Muscle layer of colon (tissue), 2 donors: ENCODE data around the gene RTKN.
A peak's percentile ranks its signal among the peaks of the same experiment; 100 is the strongest.
"Not testable (repeated sequence)": the region's sequence is repeated elsewhere in the genome, so short reads cannot be mapped to it uniquely, and the experiment has no call there.

Experiments
- H3K27ac ChIP-seq: one replicate; pipeline ENCODE4 v1.7.0; 2013; ENCODE audit warnings: low read depth, mild to moderate bottlenecking, low read length, moderate library complexity
- H3K27me3 ChIP-seq, 2 donors: one replicate each; pipeline ENCODE4 v1.7.0; 2013; ENCODE audit warnings: low read length in 2 of 2, mild to moderate bottlenecking in 2 of 2; ENCODE audit not compliant: insufficient read depth in 2 of 2, control insufficient read depth in 1 of 2
- H3K36me3 ChIP-seq: one replicate; pipeline ENCODE4 v1.7.0; 2013; ENCODE audit warnings: mild to moderate bottlenecking, low read length; ENCODE audit not compliant: insufficient read depth
- H3K4me1 ChIP-seq: one replicate; pipeline ENCODE4 v1.7.0; 2013; ENCODE audit warnings: mild to moderate bottlenecking, low read length; ENCODE audit not compliant: insufficient read depth
- H3K4me3 ChIP-seq, 2 donors: one replicate each; pipeline ENCODE4 v1.7.0; 2013; ENCODE audit warnings: low read length in 2 of 2, low read depth in 1 of 2, mild to moderate bottlenecking in 1 of 2, moderate library complexity in 1 of 2
- H3K9ac ChIP-seq: one replicate; pipeline ENCODE4 v1.7.0; 2013; ENCODE audit warnings: low read length
- H3K9me3 ChIP-seq: one replicate; pipeline ENCODE4 v1.7.0; 2013; ENCODE audit warnings: mild to moderate bottlenecking, low read length
- donor health status: abdominal sarcoma.
- donor health status: Adenocarcinoma of cecum.

The RTKN gene

DNA sequence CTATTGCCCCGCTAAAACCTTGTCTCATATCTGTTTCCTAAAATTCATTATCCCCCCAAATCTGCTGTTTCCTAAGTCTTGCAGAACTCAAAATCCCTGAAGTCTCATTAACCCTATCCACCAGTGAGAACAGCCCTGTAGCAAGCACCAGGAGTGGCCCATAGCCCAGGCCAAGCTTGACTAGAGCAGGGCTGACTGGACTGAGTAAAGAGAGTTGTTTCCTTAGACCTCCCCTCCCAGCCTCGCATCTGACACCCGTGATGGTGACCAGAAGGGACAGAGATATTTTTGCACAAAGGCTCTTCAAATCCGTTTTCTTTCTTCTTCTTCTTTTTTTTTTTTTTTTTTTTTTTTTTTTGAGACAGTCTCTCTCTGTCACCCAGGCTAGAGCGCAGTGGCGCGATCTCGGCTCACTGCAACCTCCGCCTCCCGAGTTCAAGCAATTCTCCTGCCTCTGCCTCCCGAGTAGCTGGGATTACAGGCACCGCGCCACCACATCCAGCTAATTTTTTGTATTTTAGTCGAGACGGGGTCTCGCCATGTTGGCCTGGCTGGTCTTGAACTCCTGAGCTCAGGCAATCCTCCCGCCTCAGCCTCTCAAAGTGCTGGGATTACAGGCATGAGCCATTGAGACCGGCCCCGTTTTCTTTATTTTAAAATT, 21.2 kb downstream of the RTKN start:
- H3K4me3 ChIP-seq, result peak overlapping the region in 1 of 2 donors; percentile 90
- H3K36me3 ChIP-seq, H3K4me1 ChIP-seq, H3K9me3 ChIP-seq, H3K27me3 ChIP-seq, H3K9ac ChIP-seq: not testable (repeated sequence)
- H3K27ac ChIP-seq, result peak overlapping the region; percentile 63

DNA sequence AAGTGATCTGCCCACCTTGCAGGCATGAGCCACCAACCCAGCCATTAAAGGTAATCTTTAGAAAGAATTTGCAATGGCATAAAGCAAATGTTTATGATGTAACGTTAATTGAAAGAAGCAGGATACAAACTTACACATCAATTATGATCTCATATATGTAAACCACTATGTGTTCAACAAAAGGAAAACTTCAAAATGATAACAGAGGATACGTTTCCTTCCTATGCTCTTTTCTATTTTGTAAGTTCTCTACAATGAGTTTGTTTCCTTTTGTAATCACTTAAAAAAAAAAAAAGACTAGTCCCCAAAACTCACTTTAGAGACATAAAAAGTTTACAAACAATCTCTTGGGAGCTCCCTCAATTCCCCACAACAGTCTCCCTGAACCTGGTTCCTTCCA, 21.7 kb downstream of the RTKN start:
- H3K4me1 ChIP-seq, result peaks cover 11% of the 10 kb centered on the region
- no peak overlapping the region for H3K27ac ChIP-seq
- H3K36me3 ChIP-seq, result no peaks in the 10 kb centered on the region
- no peak overlapping the region for H3K9ac ChIP-seq
- H3K9me3 ChIP-seq, result no peaks in the 10 kb centered on the region
- no peak overlapping the region for H3K4me3 ChIP-seq
- no peaks in the 10 kb centered on the region for H3K27me3 ChIP-seq

DNA sequence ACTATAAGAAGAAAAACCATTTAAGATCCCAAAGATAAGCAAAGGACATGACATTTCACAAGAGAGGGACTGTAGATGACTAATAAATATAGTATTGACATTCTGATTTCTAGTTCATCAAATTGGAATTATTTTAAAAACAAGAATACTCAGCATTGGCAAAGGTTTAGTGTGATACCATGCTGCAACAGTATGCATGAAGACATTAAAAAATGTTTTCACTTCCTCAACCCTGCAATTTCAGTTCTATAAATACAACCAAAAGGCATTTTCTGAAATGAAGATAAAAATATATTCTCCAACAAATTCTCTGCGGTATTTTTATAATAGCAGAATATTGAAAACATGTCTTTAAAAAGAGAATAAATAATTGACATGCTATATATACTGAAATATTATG, 22.4 kb downstream of the RTKN start:
- no peaks in the 10 kb centered on the region for H3K9me3 ChIP-seq
- H3K36me3 ChIP-seq, result no peaks in the 10 kb centered on the region
- H3K4me1 ChIP-seq, result peaks cover 15% of the 10 kb centered on the region
- H3K27ac ChIP-seq, result no peak overlapping the region
- H3K27me3 ChIP-seq, result no peaks in the 10 kb centered on the region
- H3K4me3 ChIP-seq, result no peak overlapping the region
- H3K9ac ChIP-seq, result no peak overlapping the region

DNA sequence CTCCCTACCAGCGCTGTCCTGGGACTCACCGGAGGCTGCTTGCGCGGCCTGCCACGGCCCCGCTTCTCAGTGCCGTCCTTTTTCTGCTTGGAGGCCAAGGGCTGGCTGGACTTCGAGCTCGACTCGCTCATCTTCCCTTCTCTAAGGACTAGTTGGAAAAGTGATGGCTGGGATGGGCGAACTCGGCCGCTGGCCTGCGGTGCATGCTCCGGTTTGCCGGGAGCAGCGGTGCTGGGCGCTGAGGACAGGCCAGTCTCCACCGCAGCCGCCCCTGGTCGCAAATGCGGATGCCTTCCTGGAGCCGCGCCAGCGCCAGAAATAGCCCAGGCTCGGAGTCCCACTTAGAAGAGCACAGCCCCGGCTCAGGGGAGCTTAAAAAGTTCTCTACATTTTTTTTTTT, 23.4 kb downstream of the RTKN start:
- H3K36me3 ChIP-seq, result no peaks in the 10 kb centered on the region
- H3K4me1 ChIP-seq, result peaks cover 19% of the 10 kb centered on the region
- H3K9me3 ChIP-seq, result no peaks in the 10 kb centered on the region
- no peak overlapping the region for H3K9ac ChIP-seq
- H3K27ac ChIP-seq, result no peak overlapping the region
- no peak overlapping the region for H3K4me3 ChIP-seq
- H3K27me3 ChIP-seq, result no peaks in the 10 kb centered on the region

DNA sequence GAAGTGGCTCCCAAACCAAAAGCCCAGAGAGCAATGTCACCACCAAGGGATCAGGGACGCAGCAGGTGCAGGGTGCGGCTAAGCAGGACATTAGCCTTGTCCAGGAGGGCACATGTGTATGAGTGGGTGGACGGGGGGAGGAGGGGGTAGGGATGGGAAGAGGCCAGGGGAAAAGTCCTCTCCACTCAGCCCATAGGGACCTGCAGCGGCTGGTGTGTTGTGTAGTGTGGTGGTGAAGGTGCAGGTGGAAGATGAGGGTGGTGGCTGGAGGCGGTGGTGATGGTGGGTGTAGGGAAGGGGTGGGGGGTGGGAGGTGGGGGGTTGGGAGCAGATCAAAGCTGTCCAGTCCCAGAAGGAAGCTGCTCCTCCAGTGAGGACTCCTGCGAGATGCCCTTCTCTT, 24.0 kb downstream of the RTKN start:
- no peaks in the 10 kb centered on the region for H3K36me3 ChIP-seq
- peaks cover 19% of the 10 kb centered on the region for H3K4me1 ChIP-seq
- no peak overlapping the region for H3K9ac ChIP-seq
- no peak overlapping the region for H3K27ac ChIP-seq
- no peaks in the 10 kb centered on the region for H3K27me3 ChIP-seq
- H3K4me3 ChIP-seq, result no peak overlapping the region
- no peaks in the 10 kb centered on the region for H3K9me3 ChIP-seq

DNA sequence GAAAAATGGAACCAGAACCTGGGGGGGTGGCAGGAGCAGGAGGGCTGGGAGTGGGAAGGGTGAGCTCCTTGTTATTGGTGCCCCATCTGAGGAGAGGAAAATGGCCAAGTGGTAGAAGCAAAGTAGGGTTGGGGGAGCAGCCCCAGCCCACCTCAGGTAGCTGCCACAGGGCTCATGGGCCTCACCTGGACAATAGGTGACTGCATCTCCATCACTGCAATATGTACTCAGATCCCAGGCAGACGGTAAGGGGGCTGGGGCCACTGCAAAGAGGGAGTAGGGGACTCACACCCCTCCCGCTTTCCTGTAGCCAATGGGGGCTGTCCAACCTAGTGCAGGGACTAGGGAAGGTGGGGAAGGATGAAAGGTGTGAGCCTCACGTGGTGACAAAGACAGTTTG, 24.5 kb downstream of the RTKN start:
- no peaks in the 10 kb centered on the region for H3K27me3 ChIP-seq
- H3K36me3 ChIP-seq, result no peaks in the 10 kb centered on the region
- H3K9me3 ChIP-seq, result no peaks in the 10 kb centered on the region
- H3K4me1 ChIP-seq, result peaks cover 18% of the 10 kb centered on the region
- no peak overlapping the region for H3K9ac ChIP-seq
- H3K27ac ChIP-seq, result no peak overlapping the region
- H3K4me3 ChIP-seq, result no peak overlapping the region

DNA sequence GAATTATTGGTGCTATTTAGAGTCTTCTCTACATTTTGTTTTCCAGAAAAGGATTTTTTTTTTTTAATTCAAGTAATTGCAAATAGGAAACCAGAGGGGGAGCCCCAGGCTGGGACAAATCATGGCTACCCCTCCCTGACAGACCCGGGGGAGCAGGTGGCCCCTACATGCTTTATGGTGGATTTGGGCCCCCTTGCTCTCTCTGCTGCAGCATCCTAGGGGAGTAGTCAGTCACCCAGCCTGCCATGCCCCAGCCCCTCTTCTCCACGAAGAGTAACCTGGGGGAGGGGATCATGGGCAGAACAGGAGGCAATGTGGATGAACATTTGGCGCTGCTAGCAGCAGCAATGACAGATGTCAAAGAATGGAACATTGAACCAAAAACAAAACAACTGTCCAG, 25.0 kb downstream of the RTKN start:
- H3K4me3 ChIP-seq, result no peak overlapping the region
- no peak overlapping the region for H3K27ac ChIP-seq
- no peaks in the 10 kb centered on the region for H3K9me3 ChIP-seq
- peaks cover 16% of the 10 kb centered on the region for H3K4me1 ChIP-seq
- H3K9ac ChIP-seq, result no peak overlapping the region
- no peaks in the 10 kb centered on the region for H3K27me3 ChIP-seq
- no peaks in the 10 kb centered on the region for H3K36me3 ChIP-seq

DNA sequence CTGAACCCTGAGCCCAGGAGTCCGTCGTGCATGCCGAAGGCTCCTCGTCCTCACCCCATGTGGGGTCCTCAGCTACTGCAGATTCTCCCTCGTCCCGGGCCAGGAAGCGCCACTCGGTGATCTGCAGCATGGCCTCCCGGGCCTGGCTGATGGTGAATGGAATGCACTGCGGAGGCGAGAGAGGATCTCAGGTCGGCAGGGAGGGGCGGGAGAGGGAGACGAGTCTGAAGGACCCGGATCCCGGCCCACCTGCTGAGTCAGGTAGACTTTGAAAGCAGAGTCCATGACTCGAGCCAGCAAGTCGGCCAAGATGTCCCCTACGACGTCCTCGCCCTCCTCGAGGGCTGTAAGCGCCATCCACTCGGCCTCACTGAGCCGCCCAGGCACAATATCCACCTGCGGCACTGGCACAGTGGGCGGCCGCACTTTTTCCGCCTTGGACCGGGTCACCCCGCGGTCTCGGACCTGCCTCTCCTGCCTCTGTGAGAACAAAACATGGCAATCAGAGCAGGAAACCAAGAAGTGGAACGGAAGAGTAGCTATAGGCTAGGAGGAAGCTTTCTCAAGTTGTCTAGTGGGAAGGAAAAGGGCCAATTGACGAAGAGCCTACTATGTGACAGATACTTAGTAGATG, 25.9 kb downstream of the RTKN start:
- no peaks in the 10 kb centered on the region for H3K27me3 ChIP-seq
- peaks cover 16% of the 10 kb centered on the region for H3K4me1 ChIP-seq
- H3K36me3 ChIP-seq, result no peaks in the 10 kb centered on the region
- no peaks in the 10 kb centered on the region for H3K9me3 ChIP-seq
- H3K4me3 ChIP-seq, result peak overlapping the region; percentile 24 to 90
- H3K27ac ChIP-seq, result peak overlapping the region; percentile 55
- H3K9ac ChIP-seq, result no peak overlapping the region

DNA sequence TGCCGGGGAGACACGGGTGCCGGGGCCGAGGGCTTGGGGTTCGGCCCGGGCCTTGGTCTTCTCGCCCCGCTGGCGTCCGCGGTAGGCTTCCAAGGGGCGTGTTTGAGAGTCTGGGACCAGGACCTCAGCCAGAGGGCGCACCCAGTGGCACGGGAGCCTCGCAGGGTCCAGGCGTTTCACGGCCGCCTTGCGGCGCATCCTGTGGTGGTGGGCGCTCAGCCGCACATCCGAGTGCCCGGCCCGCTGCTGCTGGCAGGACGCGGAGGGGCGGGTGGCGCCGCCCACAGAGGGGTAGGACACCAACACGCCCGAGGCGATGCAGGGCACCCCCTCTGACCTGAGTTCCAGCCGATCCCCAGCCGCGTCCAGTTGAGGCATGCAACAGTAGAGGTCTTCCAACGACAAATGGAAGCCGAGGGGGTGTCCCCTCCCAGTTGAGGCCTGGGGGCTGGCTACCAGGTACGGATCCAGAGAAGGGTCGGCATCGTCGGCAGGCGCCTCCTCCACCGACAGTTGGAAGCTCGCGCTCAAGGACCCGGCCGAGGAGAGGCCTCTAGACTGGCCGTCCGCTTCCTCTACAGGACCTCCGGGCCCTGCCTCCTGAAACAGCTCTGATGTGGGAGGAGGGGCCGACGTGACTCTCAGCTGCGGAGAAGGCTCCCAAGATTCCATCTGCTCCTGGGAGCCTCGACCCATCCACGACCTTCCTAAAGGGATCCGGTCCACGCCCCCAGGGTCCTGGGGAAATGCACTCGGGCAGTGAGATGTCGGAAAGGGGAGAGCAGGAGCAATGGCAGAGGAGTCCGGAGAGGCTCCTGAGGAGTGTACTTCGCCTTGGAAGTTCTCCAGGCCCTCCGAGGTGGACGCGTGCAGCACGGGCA, 26.6 kb downstream of the RTKN start:
- Histone ChIP-seq H3K36me3 (no peaks in the 10 kb centered on the region), H3K4me3 (peak overlapping the region; percentile 24 to 90), H3K4me1 (peaks cover 16% of the 10 kb centered on the region), H3K9ac (peak overlapping the region; percentile 57), H3K9me3 (no peaks in the 10 kb centered on the region), H3K27ac (peak overlapping the region; percentile 66), H3K27me3 (no peaks in the 10 kb centered on the region)

DNA sequence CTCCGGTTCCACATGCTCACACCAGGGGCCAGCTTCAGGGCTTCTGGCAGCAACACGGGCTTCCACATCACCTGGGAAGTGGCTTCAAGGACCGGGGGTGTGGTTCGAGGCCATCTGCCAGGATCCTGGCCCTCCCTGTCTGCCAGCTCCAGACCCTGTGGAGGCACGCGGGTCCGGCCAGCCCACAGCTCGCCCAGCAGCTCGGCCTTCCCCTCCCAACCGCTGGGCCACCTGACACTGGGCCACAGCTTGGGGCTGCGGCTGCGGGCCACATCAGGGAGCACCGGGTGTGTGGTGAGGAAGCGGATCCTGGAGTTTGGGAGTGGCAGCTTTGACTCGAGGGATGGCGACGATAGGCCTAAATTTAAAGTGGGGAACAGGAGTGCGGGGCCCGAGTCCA, 27.3 kb downstream of the RTKN start:
- Histone ChIP-seq H3K4me1 (peaks cover 16% of the 10 kb centered on the region), H3K36me3 (no peaks in the 10 kb centered on the region), H3K27me3 (no peaks in the 10 kb centered on the region), H3K9ac (peak overlapping the region; percentile 57), H3K9me3 (no peaks in the 10 kb centered on the region), H3K27ac (peak overlapping the region; percentile 66), H3K4me3 (peak overlapping the region; percentile 24 to 90)

DNA sequence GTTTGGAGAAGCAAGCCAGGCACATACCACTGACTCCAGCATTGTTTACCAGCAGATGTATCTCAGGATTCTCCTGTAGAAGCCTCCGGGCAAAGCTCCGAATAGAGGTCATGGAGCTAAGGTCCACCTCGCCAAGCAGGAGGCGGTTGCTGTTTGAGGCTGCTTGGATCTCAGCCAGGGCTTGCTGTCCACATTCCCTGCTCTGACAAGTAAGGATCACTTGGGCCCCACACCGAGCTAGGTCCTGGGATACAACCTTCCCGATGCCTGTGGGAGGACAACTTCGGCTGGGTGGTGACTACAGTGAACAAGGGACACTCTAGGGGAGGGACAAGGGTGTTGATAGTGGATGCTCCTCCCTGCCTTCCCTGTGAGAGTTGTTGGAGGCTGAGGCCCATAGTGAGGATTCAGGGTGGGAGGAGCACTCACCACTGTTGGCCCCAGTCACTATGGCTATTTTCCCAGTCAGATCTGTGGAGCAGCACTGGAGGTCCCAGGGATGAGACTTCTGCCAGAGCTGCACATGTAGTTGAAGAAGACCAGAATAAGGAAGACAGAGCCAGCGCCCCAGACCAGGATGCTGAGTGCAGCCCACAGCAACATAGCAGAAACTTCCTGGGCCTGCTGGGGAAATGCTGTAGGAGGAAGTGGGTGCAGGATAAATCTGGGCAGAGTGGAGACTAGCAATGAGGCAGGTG, 28.6 kb downstream of the RTKN start:
- Histone ChIP-seq H3K9ac (no peak overlapping the region), H3K36me3 (no peaks in the 10 kb centered on the region), H3K27me3 (no peaks in the 10 kb centered on the region), H3K4me3 (no peak overlapping the region), H3K27ac (no peak overlapping the region), H3K9me3 (no peaks in the 10 kb centered on the region), H3K4me1 (peaks cover 16% of the 10 kb centered on the region)
